DND-41 (cell line): ENCODE results near the gene ACADS.

Source experiments
- ATAC-seq: fragments of 200-7000 bp; cut with Tn5 transposase; 3 replicates; pipeline ENCODE4 v1.9.1; 2021; ENCODE audit warnings: low read depth; ENCODE audit not compliant: insufficient read depth
- DNase-seq: peaks from one replicate; pipeline ENCODE4 v3.0.0-alpha.2; 2020
- H2AFZ ChIP-seq: 2 replicates; pipeline ENCODE4 v1.6.0; 2012; ENCODE audit warnings: low read depth, low read length
- H3K27ac ChIP-seq: 2 replicates; pipeline ENCODE4 v1.5.1; 2012; ENCODE audit warnings: low read length, inconsistent platforms
- H3K27me3 ChIP-seq: fragments of 200-600 bp; sonication (generic); 2 replicates; pipeline ENCODE4 v1.6.0; 2012; ENCODE audit warnings: low read length, mild to moderate bottlenecking, inconsistent platforms; ENCODE audit not compliant: insufficient read depth, poor library complexity
- H3K36me3 ChIP-seq: 2 replicates; pipeline ENCODE4 v1.5.1; 2012; ENCODE audit warnings: low read length, inconsistent platforms; ENCODE audit not compliant: insufficient read depth
- H3K4me1 ChIP-seq: 2 replicates; pipeline ENCODE4 v1.5.1; 2012; ENCODE audit warnings: mild to moderate bottlenecking, low read length; ENCODE audit not compliant: insufficient read depth
- H3K4me2 ChIP-seq: 2 replicates; pipeline ENCODE4 v1.6.0; 2012; ENCODE audit warnings: mild to moderate bottlenecking, moderate library complexity, low read length, inconsistent platforms; ENCODE audit not compliant: insufficient read depth
- H3K4me3 ChIP-seq, 2 experiments: fragments of 200-600 bp in 1 of 2; shearing (Covaris generic) in 1 of 2; 2 replicates each; pipeline ENCODE4 v1.5.1; 2012 to 2016; ENCODE audit warnings: inconsistent platforms in 2 of 2, low read length in 2 of 2, mild to moderate bottlenecking in 2 of 2, low read depth in 1 of 2, moderate library complexity in 1 of 2
- H3K79me2 ChIP-seq: 2 replicates; pipeline ENCODE4 v1.6.0; 2012; ENCODE audit warnings: low read length, inconsistent platforms; ENCODE audit not compliant: insufficient read depth
- H3K9ac ChIP-seq: 2 replicates; pipeline ENCODE4 v1.6.0; 2012; ENCODE audit warnings: low read depth, mild to moderate bottlenecking, inconsistent platforms, low read length, moderate library complexity
- H3K9me3 ChIP-seq: 2 replicates; pipeline ENCODE4 v1.5.1; 2012; ENCODE audit warnings: low read length, moderate library complexity, mild to moderate bottlenecking, inconsistent platforms; ENCODE audit not compliant: insufficient read depth, severe bottlenecking
- H4K20me1 ChIP-seq: 2 replicates; pipeline ENCODE4 v1.6.0; 2012; ENCODE audit warnings: low read length; ENCODE audit not compliant: insufficient read depth
- EZH2 ChIP-seq: IDR thresholded peaks from 3 replicates; pipeline ENCODE4 v1.6.1; 2012; ENCODE audit warnings: borderline replicate concordance, low read depth, mild to moderate bottlenecking, moderate library complexity, low read length, inconsistent platforms; ENCODE audit not compliant: severe bottlenecking
- TF ChIP-seq, protein P1 (sequence below): IDR thresholded peaks from 2 replicates; pipeline ENCODE4 v1.5.1; 2012; ENCODE audit warnings: borderline replicate concordance, low read length, moderate library complexity, mild to moderate bottlenecking; ENCODE audit not compliant: poor library complexity, severe bottlenecking; ENCODE audit errors: extremely low read depth

Gene ACADS

DNA sequence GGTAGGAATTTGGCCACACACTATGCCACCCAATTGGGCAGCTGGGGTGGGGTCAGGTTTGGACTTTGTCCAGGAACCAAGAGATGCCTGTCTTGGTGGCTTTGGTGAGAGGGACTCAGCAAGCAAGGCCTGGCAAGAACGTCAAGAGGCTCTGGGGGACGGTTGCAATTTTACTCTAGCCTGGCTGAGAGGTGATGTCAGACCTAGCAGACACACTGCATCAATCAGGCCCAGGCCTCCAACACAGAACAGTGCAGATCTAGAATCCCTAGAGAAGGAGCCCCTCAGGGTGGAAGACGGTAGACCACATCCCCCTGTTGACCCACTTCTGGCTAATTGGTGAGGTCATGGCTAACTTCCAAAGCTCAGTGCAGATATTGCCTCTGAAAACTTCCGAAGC lies 17.0 kb upstream of the ACADS start:
- peaks cover 28% of the 10 kb centered on the region for H3K79me2 ChIP-seq
- peaks cover 36% of the 10 kb centered on the region for H3K4me1 ChIP-seq

GRCh38 chr12:120710031-120710804 lies 15.4 kb upstream of the ACADS start, which contains the start of gene UNC119B:
Gene UNC119B, plus strand, starts transcription at chr12:120710458. Its CDS starts 17 bp downstream, at chr12:120710475.
- peak within 1 kb of the TSS; percentile 89 for H2AFZ ChIP-seq
- peak; percentile 77 for DNase-seq
- peak within 1 kb of the TSS; percentile 89 for H3K4me2 ChIP-seq
- H3K27me3 ChIP-seq = no peaks in the 10 kb centered on the region
- ATAC-seq = peak; percentile 83
- H3K9ac ChIP-seq = peak within 1 kb of the TSS; percentile 91
- H3K27ac ChIP-seq = peak within 1 kb of the TSS; percentile 63
- H4K20me1 ChIP-seq = no peaks in the 10 kb centered on the region
- peaks cover 37% of the 10 kb centered on the region for H3K4me1 ChIP-seq
- H3K79me2 ChIP-seq = peaks cover 30% of the 10 kb centered on the region
- H3K9me3 ChIP-seq = no peaks in the 10 kb centered on the region
- H3K36me3 ChIP-seq = peaks cover 19% of the 10 kb centered on the region
- TF ChIP-seq EZH2 = no peak
- TF ChIP-seq, protein P1, sequence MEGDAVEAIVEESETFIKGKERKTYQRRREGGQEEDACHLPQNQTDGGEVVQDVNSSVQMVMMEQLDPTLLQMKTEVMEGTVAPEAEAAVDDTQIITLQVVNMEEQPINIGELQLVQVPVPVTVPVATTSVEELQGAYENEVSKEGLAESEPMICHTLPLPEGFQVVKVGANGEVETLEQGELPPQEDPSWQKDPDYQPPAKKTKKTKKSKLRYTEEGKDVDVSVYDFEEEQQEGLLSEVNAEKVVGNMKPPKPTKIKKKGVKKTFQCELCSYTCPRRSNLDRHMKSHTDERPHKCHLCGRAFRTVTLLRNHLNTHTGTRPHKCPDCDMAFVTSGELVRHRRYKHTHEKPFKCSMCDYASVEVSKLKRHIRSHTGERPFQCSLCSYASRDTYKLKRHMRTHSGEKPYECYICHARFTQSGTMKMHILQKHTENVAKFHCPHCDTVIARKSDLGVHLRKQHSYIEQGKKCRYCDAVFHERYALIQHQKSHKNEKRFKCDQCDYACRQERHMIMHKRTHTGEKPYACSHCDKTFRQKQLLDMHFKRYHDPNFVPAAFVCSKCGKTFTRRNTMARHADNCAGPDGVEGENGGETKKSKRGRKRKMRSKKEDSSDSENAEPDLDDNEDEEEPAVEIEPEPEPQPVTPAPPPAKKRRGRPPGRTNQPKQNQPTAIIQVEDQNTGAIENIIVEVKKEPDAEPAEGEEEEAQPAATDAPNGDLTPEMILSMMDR = no peak
- peak within 1 kb of the TSS; percentile 72 to 88; a peak in 3 of 4 replicates for H3K4me3 ChIP-seq

More for the DNA sequence above, 17.0 kb upstream of the ACADS start:
- Histone ChIP-seq H4K20me1 (no peaks in the 10 kb centered on the region), H3K4me2 (no peak overlapping the region), H3K36me3 (peaks cover 7% of the 10 kb centered on the region), H3K9ac (no peak overlapping the region), H3K9me3 (no peaks in the 10 kb centered on the region), H3K4me3 (no peak overlapping the region), H3K27me3 (no peaks in the 10 kb centered on the region), H2AFZ (no peak overlapping the region), H3K27ac (no peak overlapping the region)
- ATAC-seq (no peak), DNase-seq (no peak)
- TF ChIP-seq, protein P1 = no peak
- TF ChIP-seq EZH2 = no peak

DNA sequence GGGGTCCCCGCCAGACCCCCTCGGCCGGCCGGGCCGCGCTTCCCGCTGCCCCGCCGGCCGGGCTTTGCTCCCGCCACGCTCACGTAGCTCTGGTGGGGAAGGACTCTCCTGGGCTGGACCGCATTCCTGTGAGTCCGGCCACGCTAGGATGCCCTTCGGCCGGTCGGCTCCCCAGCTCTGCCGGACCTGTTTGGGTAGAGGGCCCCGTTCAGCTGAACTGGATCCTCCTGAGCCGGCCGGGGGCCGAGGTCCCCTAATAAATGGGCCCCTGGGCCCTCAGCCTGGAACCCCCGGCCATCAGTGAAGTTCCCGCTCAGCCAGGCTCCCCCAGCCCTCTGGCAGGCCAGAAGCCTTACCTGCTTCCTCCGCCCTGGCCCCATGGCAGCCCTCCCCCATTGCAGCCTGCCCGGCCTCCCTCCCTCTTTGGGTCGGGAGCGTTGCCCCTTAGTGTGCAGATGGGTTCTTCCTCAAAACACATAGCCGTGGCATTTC lies 14.8 kb upstream of the ACADS start:
- Histone ChIP-seq H3K9me3 (no peaks in the 10 kb centered on the region), H3K79me2 (peaks cover 30% of the 10 kb centered on the region), H4K20me1 (no peaks in the 10 kb centered on the region), H3K9ac (peak overlapping the region; percentile 91), H2AFZ (peak overlapping the region; percentile 89), H3K27ac (peak overlapping the region; percentile 63), H3K36me3 (peaks cover 23% of the 10 kb centered on the region), H3K4me3 (peak overlapping the region; percentile 72 to 88; a peak in 3 of 4 replicates), H3K27me3 (no peaks in the 10 kb centered on the region), H3K4me2 (peak overlapping the region; percentile 89), H3K4me1 (peaks cover 37% of the 10 kb centered on the region)
- ATAC-seq (peak; percentile 18; the same call in 2 of the 3 replicates), DNase-seq (peak; percentile 35)
- no peak for TF ChIP-seq EZH2
- TF ChIP-seq, protein P1 = no peak
